Measurements from ENCODE around the gene ZFP92. TPM values are rescaled to one million over a fixed set of nuclear protein-coding genes. Genes with fewer than 3 reads are reported as not detected.
"Not testable (repeated sequence)": the region's sequence is repeated elsewhere in the genome, so short reads cannot be mapped to it uniquely, and the experiment has no call there.

ZFP92 gene
- total RNA-seq, 2 donors from 2014 or later, result 2.2 to 2.4 TPM

GRCh38 chrX:153392642-153393321 lies 18.5 kb upstream of the ZFP92 start:
- no peaks in the 10 kb centered on the region for H3K9me3 Mint-ChIP-seq
- no peak overlapping the region for H3K4me3 Mint-ChIP-seq
- ATAC-seq (replicated peaks in 1 of 2) (no peak), DNase-seq (no peak)
- no peaks in the 10 kb centered on the region for H3K4me1 Mint-ChIP-seq (ENCODE audit: low read depth)
- no peaks in the 10 kb centered on the region for H3K36me3 Mint-ChIP-seq (ENCODE audit: insufficient read depth in 2 of 2)
- H3K27ac Mint-ChIP-seq, result no peak overlapping the region
- H3K27me3 Mint-ChIP-seq (ENCODE audit: low read depth), result peaks cover 6% of the 10 kb centered on the region

DNA sequence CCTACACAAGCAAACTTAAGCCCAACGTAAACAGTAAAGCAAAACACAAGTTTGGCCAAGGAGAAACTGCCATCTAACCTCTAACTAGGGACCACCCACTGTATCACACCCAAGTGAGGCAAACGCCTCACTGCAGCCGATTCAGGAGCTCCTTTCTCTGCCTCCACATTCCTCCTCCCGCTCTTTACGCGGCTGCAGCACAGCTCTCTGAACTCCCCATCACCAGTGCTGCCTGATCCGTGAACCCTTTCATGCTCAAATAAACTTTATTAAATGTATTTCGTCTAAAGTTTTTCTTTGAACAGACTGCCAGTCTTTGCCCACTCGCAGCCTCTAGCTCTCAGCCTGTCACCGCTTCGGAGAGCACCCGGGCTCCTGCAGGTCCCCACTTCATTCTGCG lies 16.7 kb upstream of the ZFP92 start:
- Mint-ChIP-seq H3K4me3 (no peak overlapping the region), H3K4me1 (ENCODE audit: low read depth) (no peaks in the 10 kb centered on the region), H3K27me3 (ENCODE audit: low read depth) (peaks cover 6% of the 10 kb centered on the region), H3K36me3 (ENCODE audit: insufficient read depth in 2 of 2) (no peaks in the 10 kb centered on the region), H3K27ac (no peak overlapping the region), H3K9me3 (no peaks in the 10 kb centered on the region)
- ATAC-seq (replicated peaks in 1 of 2), result no peak
- DNase-seq, result no peak

DNA sequence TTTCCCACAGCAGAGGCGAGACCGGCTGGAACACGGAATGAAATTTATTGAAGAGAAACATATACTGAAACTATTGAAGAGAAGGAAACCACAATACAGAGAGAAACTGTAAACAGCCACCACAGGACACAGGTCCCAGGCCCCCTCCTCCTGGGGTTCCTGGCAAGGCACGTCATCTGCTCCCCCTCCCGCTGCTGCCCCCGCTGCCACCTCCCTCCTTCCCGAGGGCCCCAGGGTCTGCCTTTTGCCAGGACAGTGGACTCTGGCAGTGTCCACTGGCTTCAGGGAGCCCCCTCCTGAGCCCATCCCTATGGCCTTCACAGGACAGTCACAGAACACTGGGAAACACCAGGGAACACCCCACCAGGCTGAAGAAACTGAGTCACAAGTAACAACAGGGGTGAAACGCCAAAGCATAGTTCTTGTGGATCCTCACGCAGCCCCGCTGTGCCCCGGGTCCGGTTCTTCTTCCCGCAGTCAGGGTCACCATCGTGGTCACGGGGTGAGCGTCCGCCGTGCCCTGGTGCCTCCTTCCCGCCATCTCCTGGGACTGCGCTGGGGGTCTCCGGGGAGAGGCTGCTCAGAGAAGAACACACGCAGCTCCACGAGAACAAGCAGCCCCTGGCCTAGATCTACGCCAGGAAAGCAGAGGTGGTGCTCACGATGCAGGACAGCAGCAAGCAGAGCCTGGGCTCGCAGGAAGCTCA lies 15.5 kb upstream of the ZFP92 start:
- Mint-ChIP-seq H3K27ac (no peak overlapping the region), H3K27me3 (ENCODE audit: low read depth) (peaks cover 6% of the 10 kb centered on the region), H3K36me3 (ENCODE audit: insufficient read depth in 2 of 2) (no peaks in the 10 kb centered on the region), H3K9me3 (no peaks in the 10 kb centered on the region), H3K4me1 (ENCODE audit: low read depth) (no peaks in the 10 kb centered on the region), H3K4me3 (no peak overlapping the region)
- ATAC-seq (replicated peaks in 1 of 2) (no peak), DNase-seq (no peak)

DNA sequence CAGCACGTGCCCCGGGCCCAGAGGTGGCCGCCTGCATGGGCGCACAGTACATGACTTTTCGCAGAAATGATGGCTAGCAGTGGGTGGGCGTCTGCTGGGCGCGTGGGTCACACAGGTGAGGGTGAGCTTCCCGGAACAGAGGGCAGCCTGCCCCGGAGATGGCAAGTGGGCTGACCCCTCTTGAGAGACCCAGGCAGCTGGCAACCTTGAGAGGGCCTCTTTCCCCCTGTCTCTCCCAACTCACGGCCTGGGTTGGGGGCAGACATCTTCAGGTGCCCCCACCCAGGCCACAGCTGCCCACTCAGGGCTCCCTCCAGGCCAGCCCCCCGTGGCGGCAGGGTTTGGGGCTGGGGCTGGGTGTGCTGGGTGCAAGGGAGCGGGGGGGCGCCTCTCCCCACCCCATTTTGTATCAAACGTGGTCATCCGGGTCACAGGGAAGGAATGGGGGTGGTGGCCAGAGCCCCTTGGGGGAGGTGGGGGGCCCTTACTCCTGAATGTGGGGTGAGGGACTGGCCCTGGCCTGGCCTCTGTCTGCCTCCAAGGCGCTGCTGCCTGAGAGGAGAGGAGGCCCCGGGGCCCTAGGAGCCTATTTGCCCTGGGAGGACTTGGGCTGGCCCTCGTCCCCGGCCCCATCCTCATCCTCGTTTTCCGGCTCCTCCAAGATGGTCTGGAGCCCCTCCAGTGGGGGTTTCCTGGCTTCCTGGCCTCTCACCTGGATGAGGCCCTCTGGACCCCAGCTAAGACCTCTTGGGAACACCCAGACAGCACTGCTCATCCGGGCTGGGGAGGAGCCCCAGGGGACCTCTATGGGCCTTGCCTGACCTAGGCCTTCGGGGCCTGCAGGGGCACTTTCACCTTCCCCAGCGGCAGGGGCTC lies 14.7 kb upstream of the ZFP92 start:
- no peaks in the 10 kb centered on the region for H3K4me1 Mint-ChIP-seq (ENCODE audit: low read depth)
- no peak for ATAC-seq (replicated peaks in 1 of 2)
- H3K9me3 Mint-ChIP-seq, result no peaks in the 10 kb centered on the region
- no peaks in the 10 kb centered on the region for H3K36me3 Mint-ChIP-seq (ENCODE audit: insufficient read depth in 2 of 2)
- no peak overlapping the region for H3K27ac Mint-ChIP-seq
- no peak overlapping the region for H3K4me3 Mint-ChIP-seq
- peaks cover 6% of the 10 kb centered on the region for H3K27me3 Mint-ChIP-seq (ENCODE audit: low read depth)
- no peak for DNase-seq

DNA sequence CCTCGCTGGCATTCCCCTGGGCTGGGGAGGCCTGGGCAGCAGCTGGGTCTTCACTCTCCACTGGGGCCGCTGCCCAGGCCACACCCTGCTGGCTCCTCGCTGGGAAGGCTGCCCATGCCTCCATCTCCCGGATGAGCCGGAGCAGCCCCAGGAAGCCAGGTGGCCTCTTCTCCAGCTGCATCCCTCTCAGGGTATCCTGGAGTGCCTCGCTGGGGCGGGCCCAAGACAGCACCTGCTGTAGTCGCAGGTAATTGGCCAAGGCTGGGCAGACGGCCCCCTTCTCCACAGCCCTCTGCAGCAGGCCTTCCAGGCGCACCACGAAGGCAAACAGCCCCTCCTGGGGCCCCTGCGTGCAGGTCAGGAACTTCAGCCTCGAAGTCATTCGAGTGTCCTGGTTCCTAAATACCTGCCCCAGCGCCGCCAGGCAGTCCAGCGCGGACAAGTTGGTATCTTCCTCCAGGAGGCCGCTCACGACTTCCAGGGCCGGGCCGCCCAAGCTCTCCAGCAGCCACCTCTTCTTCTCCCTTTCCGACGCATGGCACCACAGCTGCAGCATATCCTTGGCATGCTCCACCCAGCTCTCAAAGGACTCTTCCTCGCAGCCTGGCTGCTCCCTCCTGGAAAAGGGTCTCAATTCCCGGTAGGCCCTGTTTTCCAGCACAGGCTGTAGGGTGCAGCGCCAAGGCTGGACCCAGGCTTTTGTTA lies 13.9 kb upstream of the ZFP92 start:
- H3K36me3 Mint-ChIP-seq (ENCODE audit: insufficient read depth in 2 of 2), result no peaks in the 10 kb centered on the region
- peaks cover 6% of the 10 kb centered on the region for H3K27me3 Mint-ChIP-seq (ENCODE audit: low read depth)
- H3K9me3 Mint-ChIP-seq, result no peaks in the 10 kb centered on the region
- no peak overlapping the region for H3K4me3 Mint-ChIP-seq
- ATAC-seq (replicated peaks in 1 of 2), result no peak
- no peak for DNase-seq
- H3K27ac Mint-ChIP-seq, result no peak overlapping the region
- H3K4me1 Mint-ChIP-seq (ENCODE audit: low read depth), result no peaks in the 10 kb centered on the region

DNA sequence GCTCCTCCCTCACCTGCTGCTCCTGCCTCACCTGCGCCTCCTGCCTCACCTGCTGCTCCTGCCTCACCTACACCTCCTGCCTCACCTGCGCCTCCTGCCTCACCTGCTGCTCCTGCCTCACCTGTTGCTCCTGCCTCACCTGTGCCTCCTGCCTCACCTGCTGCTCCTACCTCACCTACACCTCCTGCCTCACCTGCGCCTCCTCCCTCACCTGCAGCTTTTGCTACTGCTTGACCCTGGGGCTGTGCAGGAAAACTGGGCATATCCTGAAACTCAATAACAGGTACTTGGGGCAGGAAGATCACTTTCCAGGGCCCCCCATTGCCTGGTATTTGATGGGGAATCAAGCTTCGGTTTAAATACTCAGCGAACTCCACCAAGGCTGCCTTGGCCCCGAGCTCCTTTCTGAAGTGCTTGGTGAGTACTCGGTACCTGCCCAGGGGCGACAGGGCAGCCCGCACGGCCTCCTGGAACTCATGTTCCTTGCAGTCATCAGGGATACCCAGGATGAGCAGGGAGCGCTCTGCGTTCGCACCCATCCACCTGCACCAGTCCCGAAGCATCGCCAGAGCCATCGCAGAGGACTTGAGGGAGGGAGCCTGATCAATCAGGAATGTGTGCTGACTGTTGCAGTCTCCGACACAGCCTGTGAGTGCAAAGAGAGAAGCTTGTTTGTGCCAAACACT lies 12.9 kb upstream of the ZFP92 start:
- H3K4me1 Mint-ChIP-seq (ENCODE audit: low read depth), result no peaks in the 10 kb centered on the region

GRCh38 chrX:153400146-153401132 lies 10.8 kb upstream of the ZFP92 start:
- H3K27ac Mint-ChIP-seq, result no peak overlapping the region
- no peak overlapping the region for H3K4me3 Mint-ChIP-seq
- ATAC-seq (replicated peaks in 1 of 2), result peak; percentile 65 to 75

More for the DNA sequence above, 12.9 kb upstream of the ZFP92 start:
- no peak for DNase-seq
- no peaks in the 10 kb centered on the region for H3K9me3 Mint-ChIP-seq
- no peaks in the 10 kb centered on the region for H3K36me3 Mint-ChIP-seq (ENCODE audit: insufficient read depth in 2 of 2)
- H3K27ac Mint-ChIP-seq, result no peak overlapping the region
- H3K27me3 Mint-ChIP-seq (ENCODE audit: low read depth), result peaks cover 6% of the 10 kb centered on the region
- H3K4me3 Mint-ChIP-seq, result no peak overlapping the region
- ATAC-seq (replicated peaks in 1 of 2), result no peak

DNA sequence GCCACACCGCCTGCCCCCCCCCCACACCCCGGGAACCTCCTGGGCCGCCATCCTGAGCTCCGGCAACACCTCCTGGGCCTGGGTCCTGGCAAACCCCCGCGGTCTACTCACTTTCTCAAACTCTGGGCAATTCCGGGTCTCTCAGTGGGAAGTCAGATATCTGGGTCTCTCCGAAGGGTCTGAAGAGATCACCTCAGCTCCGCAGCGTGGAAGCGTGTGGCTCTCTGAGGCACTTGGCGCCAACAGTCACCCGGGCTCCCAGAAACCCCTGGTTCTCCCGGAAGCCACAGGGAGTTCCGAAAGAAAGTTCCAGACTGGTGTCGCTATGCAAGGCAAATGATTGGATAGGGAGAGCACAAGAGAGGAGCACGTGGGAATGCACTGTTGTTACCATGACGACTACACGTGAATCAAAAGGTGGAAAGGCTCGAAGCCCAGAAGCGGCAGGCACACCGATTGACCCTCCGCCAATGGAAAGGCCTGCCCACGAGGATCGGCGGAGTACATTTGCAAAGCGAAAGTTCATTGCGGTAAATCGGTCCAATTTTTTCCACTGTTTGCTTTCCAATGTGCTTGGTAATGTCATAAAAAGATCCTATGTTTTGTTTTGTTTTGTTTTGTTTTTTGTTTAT lies 10.0 kb upstream of the ZFP92 start, which contains the start of gene PNMA6E:
TSS of gene PNMA6E (minus strand) at position 218 of the 632 bp plus-strand sequence. CDS start 2,501 bp downstream, outside the sequence.
- Mint-ChIP-seq H3K4me1 (ENCODE audit: low read depth) (no peaks in the 10 kb centered on the region), H3K4me3 (no peak within 1 kb of the TSS), H3K27ac (no peak within 1 kb of the TSS), H3K27me3 (ENCODE audit: low read depth) (no peaks in the 10 kb centered on the region), H3K36me3 (ENCODE audit: insufficient read depth in 2 of 2) (no peaks in the 10 kb centered on the region), H3K9me3 (no peaks in the 10 kb centered on the region)
- no peak for ATAC-seq (replicated peaks in 1 of 2)
- no peak for DNase-seq

More at GRCh38 chrX:153400146-153401132, 10.8 kb upstream of the ZFP92 start:
- peaks cover 2% of the 10 kb centered on the region for H3K27me3 Mint-ChIP-seq (ENCODE audit: low read depth)
- no peaks in the 10 kb centered on the region for H3K36me3 Mint-ChIP-seq (ENCODE audit: insufficient read depth in 2 of 2)
- peak; percentile 69 for DNase-seq
- no peaks in the 10 kb centered on the region for H3K4me1 Mint-ChIP-seq (ENCODE audit: low read depth)
- no peaks in the 10 kb centered on the region for H3K9me3 Mint-ChIP-seq

- DNase-seq; H3K9me3 Mint-ChIP-seq; H3K27me3 Mint-ChIP-seq (ENCODE audit: low read depth); H3K4me1 Mint-ChIP-seq (ENCODE audit: low read depth); H3K4me3 Mint-ChIP-seq; H3K27ac Mint-ChIP-seq; H3K36me3 Mint-ChIP-seq (ENCODE audit: insufficient read depth in 2 of 2); ATAC-seq (replicated peaks in 1 of 2): not testable (repeated sequence)
Observed at GRCh38 chrX:153404333-153404732, 6.9 kb upstream of the ZFP92 start.

DNA sequence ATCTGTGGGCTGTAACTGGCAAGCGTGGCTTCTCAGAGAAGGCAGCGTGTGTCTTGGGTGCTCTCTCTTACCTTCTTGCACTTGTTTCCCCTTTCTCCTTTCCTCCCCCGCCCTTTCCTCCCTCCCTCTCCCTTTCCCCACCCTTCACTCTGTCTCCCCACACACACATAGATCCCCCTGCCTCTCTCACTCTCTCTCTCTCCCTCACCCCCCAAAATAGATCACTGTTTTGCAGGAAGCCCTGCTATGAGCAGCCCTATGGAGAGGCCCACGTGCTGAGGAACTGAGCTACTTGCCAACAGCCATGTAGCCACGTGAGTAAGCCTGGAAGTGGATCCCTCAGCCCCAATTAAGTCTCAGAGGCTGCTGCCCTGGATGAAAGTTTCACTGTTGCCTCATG lies 5.8 kb upstream of the ZFP92 start:
- Mint-ChIP-seq H3K27me3 (ENCODE audit: low read depth) (no peaks in the 10 kb centered on the region), H3K4me3 (no peak overlapping the region), H3K4me1 (ENCODE audit: low read depth) (no peaks in the 10 kb centered on the region), H3K36me3 (ENCODE audit: insufficient read depth in 2 of 2) (no peaks in the 10 kb centered on the region), H3K9me3 (no peaks in the 10 kb centered on the region), H3K27ac (no peak overlapping the region)
- no peak for ATAC-seq (replicated peaks in 1 of 2)
- no peak for DNase-seq

DNA sequence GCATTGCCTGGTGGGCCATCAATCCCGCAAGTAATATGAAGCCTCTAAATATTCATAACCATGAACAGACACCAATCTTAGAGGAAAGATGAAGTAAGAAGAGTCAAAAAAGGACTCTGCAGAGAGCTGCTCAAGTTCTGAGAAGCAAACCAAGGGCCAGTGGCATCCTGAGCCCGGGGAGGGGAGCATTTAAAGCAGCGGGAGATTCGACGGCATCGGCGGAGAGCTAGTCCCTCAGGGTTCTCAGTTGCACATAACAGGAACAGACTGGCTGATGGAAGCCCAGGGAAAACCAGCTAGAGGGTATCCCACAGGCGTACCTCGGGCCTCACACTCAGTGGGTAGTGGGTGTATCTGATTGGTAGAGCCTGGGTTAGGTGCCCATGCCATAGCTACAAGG lies 5.3 kb upstream of the ZFP92 start:
- no peak overlapping the region for H3K27ac Mint-ChIP-seq
- DNase-seq (no peak), ATAC-seq (replicated peaks in 1 of 2) (no peak)
- peaks cover 4% of the 10 kb centered on the region for H3K27me3 Mint-ChIP-seq (ENCODE audit: low read depth)
- no peak overlapping the region for H3K4me3 Mint-ChIP-seq
- no peaks in the 10 kb centered on the region for H3K36me3 Mint-ChIP-seq (ENCODE audit: insufficient read depth in 2 of 2)
- no peaks in the 10 kb centered on the region for H3K9me3 Mint-ChIP-seq
- no peaks in the 10 kb centered on the region for H3K4me1 Mint-ChIP-seq (ENCODE audit: low read depth)

Data from activated T-cell treated with anti-CD3 and anti-CD28 coated beads, Interleukin-2, amount 50 U/mL, for 72 hours (primary cell).